Activated naive CD8-positive, alpha-beta T cell (primary cell): ENCODE results near the gene RXRA.

Experiments used
- H3K27ac Mint-ChIP-seq: one replicate; pipeline ENCODE4 v1.8.0; 2021; ENCODE audit warnings: mixed read lengths
- H3K27me3 Mint-ChIP-seq: one replicate; pipeline ENCODE4 v1.8.0; 2021; ENCODE audit warnings: mixed read lengths
- H3K36me3 Mint-ChIP-seq: one replicate; pipeline ENCODE4 v1.8.0; 2021; ENCODE audit warnings: mixed read lengths
- H3K4me1 Mint-ChIP-seq: one replicate; pipeline ENCODE4 v1.8.0; 2021; ENCODE audit warnings: low read depth, mixed read lengths
- H3K4me3 Mint-ChIP-seq: one replicate; pipeline ENCODE4 v1.8.0; 2021; ENCODE audit warnings: mild to moderate bottlenecking, mixed read lengths
- H3K9me3 Mint-ChIP-seq: one replicate; pipeline ENCODE4 v1.8.0; 2021; ENCODE audit warnings: low read depth, mixed read lengths

The RXRA gene

GRCh38 chr9:134424818-134425217 lies 98.6 kb downstream of the RXRA start:
- H3K9me3 Mint-ChIP-seq: no peaks in the 10 kb centered on the region
- no peak overlapping the region for H3K4me3 Mint-ChIP-seq
- no peaks in the 10 kb centered on the region for H3K36me3 Mint-ChIP-seq
- no peak overlapping the region for H3K27ac Mint-ChIP-seq
- no peaks in the 10 kb centered on the region for H3K4me1 Mint-ChIP-seq
- no peaks in the 10 kb centered on the region for H3K27me3 Mint-ChIP-seq

GRCh38 chr9:134425401-134425800 lies 99.1 kb downstream of the RXRA start:
- no peaks in the 10 kb centered on the region for H3K9me3 Mint-ChIP-seq
- H3K27ac Mint-ChIP-seq: no peak overlapping the region
- H3K4me1 Mint-ChIP-seq: no peaks in the 10 kb centered on the region
- no peak overlapping the region for H3K4me3 Mint-ChIP-seq
- no peaks in the 10 kb centered on the region for H3K27me3 Mint-ChIP-seq
- no peaks in the 10 kb centered on the region for H3K36me3 Mint-ChIP-seq

DNA sequence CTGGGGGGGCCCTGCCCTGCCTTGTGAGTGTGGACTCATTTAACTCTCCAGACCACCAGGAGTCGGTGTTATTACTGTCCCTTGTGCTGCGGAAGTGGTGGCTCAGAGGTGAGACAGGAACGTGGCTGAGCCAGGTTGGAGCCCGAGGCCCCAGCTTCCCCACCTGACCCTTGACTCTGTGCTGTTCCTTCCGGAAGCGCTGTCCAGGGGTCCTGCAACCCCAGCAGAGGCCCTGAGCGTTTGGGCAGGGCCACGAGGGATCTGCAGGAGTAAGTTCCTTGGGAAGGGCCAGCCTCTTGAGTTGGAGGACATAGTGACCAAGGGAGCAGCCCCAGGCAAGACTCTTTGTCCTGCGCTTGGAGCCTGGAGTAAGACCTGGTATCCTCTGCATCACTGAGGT lies 99.6 kb downstream of the RXRA start:
- Mint-ChIP-seq H3K4me3 (no peak overlapping the region), H3K27ac (no peak overlapping the region), H3K27me3 (no peaks in the 10 kb centered on the region), H3K36me3 (no peaks in the 10 kb centered on the region), H3K9me3 (no peaks in the 10 kb centered on the region), H3K4me1 (no peaks in the 10 kb centered on the region)

- no peaks in the 10 kb centered on the region for H3K36me3 Mint-ChIP-seq
- H3K4me3 Mint-ChIP-seq: no peak overlapping the region
- no peaks in the 10 kb centered on the region for H3K9me3 Mint-ChIP-seq
- H3K4me1 Mint-ChIP-seq: no peaks in the 10 kb centered on the region
- H3K27me3 Mint-ChIP-seq: no peaks in the 10 kb centered on the region
- H3K27ac Mint-ChIP-seq: no peak overlapping the region
Measured at GRCh38 chr9:134426436-134426835, 100.2 kb downstream of the RXRA start.

DNA sequence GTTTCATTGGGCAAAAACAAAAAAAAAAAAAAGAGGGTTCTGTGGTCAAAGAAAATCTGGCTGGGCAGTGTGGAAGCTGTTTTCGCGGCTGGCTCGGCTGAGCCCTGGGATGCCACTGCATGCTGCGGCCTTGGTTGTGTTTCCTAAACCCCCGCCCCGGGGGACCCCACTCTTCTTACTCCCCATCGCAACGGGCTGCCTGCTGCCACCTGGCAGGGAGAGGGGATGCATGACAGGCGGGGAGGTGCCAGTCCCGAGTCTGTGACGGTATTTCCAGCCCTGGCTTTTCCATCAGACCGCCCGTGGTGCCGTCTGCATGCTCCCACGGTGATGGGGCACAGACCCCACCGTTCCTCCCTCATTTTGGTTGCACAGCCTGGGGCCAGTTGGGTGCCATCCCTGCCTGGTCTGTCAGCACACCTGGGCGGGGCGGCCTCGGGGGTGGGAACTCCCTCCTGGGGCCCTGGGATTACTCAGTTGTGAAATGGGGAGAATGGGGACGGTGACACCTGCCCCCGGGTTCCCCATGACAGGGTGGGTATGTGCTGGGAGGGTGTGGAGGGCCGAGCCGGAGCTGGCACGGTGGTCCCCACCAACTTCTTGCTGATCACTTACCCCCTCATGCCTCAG lies 101.0 kb downstream of the RXRA start:
- no peaks in the 10 kb centered on the region for H3K27me3 Mint-ChIP-seq
- no peaks in the 10 kb centered on the region for H3K36me3 Mint-ChIP-seq
- no peak overlapping the region for H3K4me3 Mint-ChIP-seq
- no peaks in the 10 kb centered on the region for H3K4me1 Mint-ChIP-seq
- no peak overlapping the region for H3K27ac Mint-ChIP-seq
- no peaks in the 10 kb centered on the region for H3K9me3 Mint-ChIP-seq

DNA sequence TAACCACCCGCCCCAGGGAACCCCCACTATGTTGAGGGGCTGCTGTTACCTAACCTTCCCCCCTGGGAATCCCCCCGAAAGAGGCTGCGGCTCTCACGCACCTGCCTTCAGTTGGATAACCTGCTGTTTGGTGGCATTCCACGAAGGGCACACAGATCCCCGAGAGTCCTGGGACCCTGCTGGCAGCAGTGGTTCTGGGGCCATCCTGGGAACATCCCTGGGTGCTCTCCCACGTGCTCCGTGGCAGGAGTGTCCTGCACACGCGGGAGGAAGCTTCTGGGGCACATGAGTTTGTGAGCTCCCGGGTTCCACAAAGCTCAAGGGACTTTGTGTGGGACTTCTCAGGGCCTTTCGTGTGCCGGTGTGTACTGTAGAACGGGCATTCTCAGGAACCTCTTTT lies 102.3 kb downstream of the RXRA start:
- Mint-ChIP-seq H3K4me1 (no peaks in the 10 kb centered on the region), H3K27me3 (no peaks in the 10 kb centered on the region), H3K36me3 (no peaks in the 10 kb centered on the region), H3K9me3 (no peaks in the 10 kb centered on the region), H3K4me3 (no peak overlapping the region), H3K27ac (no peak overlapping the region)

GRCh38 chr9:134429007-134429406 lies 102.8 kb downstream of the RXRA start:
- no peak overlapping the region for H3K4me3 Mint-ChIP-seq
- H3K36me3 Mint-ChIP-seq: no peaks in the 10 kb centered on the region
- H3K27ac Mint-ChIP-seq: no peak overlapping the region
- no peaks in the 10 kb centered on the region for H3K9me3 Mint-ChIP-seq
- H3K27me3 Mint-ChIP-seq: no peaks in the 10 kb centered on the region
- no peaks in the 10 kb centered on the region for H3K4me1 Mint-ChIP-seq

GRCh38 chr9:134429481-134429880 lies 103.2 kb downstream of the RXRA start:
- Mint-ChIP-seq H3K9me3 (no peaks in the 10 kb centered on the region), H3K27me3 (no peaks in the 10 kb centered on the region), H3K36me3 (no peaks in the 10 kb centered on the region), H3K4me3 (no peak overlapping the region), H3K27ac (no peak overlapping the region), H3K4me1 (no peaks in the 10 kb centered on the region)

DNA sequence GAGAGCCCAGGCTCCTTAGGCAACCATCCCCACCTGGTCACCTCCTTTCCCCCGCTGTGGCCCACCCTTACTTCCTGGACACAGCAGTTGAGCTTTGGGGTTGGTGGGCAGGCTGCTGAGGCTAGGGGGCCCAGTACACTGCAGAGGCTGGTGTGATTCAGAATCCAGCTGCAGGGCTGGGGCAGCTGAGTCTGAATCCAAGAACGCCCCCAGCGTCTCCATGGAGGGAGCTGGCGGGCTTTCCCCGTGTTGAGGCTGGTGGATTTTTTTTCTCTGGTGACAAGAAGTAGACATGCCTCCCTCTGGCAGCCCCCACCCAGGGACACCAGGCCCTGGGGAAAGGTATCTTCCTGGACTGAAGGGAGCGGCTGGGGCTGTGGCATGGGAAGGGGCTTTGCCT lies 104.8 kb downstream of the RXRA start:
- Mint-ChIP-seq H3K4me1 (no peaks in the 10 kb centered on the region), H3K4me3 (no peak overlapping the region), H3K27ac (no peak overlapping the region), H3K36me3 (no peaks in the 10 kb centered on the region), H3K27me3 (no peaks in the 10 kb centered on the region), H3K9me3 (no peaks in the 10 kb centered on the region)

DNA sequence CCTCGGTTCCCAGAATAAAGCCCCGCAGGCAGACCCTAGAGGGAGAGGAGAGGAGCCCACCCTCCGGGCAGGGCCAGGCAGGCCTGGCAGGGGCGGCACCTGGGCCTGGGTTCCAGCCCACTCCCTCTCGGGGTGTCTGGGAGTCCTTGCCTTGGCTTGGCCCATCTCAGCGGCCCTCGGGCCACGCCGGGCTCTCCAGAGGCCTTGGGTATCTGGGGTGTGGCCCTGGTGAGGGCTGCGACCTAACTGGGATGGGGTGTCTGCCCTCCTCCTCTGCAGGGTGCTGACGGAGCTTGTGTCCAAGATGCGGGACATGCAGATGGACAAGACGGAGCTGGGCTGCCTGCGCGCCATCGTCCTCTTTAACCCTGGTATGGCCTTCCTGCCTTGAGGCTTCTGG lies 105.4 kb downstream of the RXRA start:
- no peaks in the 10 kb centered on the region for H3K4me1 Mint-ChIP-seq
- H3K4me3 Mint-ChIP-seq: no peak overlapping the region
- no peaks in the 10 kb centered on the region for H3K27me3 Mint-ChIP-seq
- no peak overlapping the region for H3K27ac Mint-ChIP-seq
- no peaks in the 10 kb centered on the region for H3K9me3 Mint-ChIP-seq
- H3K36me3 Mint-ChIP-seq: no peaks in the 10 kb centered on the region

- no peaks in the 10 kb centered on the region for H3K27me3 Mint-ChIP-seq
- H3K27ac Mint-ChIP-seq: no peak overlapping the region
- no peaks in the 10 kb centered on the region for H3K36me3 Mint-ChIP-seq
- no peak overlapping the region for H3K4me3 Mint-ChIP-seq
- H3K9me3 Mint-ChIP-seq: no peaks in the 10 kb centered on the region
- no peaks in the 10 kb centered on the region for H3K4me1 Mint-ChIP-seq
Measured at GRCh38 chr9:134432471-134432870, 106.2 kb downstream of the RXRA start.

DNA sequence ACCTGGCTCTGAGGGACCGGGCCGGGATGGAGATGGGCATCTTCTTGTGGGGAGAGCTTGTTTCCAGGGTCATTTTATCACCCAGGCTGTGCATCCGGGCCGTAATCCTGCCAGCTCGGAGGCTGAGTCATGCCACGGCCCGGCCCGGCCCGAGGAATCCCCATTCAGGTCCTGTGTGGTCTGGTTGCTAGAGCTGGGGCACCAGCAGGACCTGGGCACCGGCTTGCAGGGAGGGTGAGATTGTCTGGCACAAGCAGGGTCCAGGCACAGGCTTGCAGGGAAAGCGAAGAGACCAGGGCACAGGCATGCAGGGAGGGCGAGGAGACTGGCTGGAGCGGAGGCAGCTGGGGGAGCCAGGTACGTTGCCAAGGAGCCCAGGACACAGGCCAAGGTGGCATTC lies 106.8 kb downstream of the RXRA start:
- H3K27me3 Mint-ChIP-seq: no peaks in the 10 kb centered on the region
- H3K36me3 Mint-ChIP-seq: no peaks in the 10 kb centered on the region
- no peaks in the 10 kb centered on the region for H3K4me1 Mint-ChIP-seq
- H3K9me3 Mint-ChIP-seq: no peaks in the 10 kb centered on the region
- H3K27ac Mint-ChIP-seq: no peak overlapping the region
- no peak overlapping the region for H3K4me3 Mint-ChIP-seq

DNA sequence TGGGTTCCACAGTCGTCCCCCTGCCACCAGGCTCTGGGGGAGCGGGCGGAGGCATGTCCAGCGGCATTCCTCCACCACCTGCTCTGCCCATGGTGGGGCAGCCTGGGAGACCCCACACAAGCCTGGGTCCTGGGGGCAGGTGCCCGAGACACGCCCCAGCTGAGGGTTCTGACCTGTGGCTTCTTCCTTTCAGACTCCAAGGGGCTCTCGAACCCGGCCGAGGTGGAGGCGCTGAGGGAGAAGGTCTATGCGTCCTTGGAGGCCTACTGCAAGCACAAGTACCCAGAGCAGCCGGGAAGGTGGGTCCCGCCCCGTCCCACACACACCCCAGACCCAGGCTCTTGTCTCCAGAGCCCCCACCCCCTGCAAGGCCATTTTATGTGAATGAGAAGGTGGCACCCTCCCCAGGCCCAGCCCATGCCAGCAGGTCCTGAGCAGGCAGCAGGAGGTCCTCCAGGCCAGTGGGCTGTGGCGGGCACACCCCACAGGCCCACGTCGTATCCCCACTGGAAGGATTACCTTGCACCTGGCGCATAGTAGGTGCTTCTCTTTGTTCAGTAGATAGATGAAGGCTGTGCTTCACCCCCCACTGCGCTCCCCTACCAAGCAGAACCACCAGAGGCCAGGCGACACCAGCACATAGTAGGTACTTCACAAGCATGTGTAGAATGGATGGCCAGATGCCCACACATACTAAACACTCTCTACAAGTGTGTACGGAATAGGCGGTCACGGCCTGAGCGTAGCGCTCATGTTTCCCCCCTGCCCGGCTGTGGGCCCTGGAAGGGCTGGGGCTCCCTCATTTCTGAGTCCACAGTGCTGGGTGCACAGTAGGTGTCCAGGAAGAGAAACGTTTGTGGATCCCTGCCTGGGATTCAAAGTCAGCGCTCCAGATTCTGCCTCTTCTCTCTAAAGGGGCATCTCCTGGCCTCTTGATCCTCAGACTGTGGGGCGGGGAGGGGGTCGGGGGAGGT lies 107.9 kb downstream of the RXRA start:
- H3K9me3 Mint-ChIP-seq: no peaks in the 10 kb centered on the region
- no peaks in the 10 kb centered on the region for H3K27me3 Mint-ChIP-seq
- no peaks in the 10 kb centered on the region for H3K4me1 Mint-ChIP-seq
- H3K27ac Mint-ChIP-seq: no peak overlapping the region
- no peaks in the 10 kb centered on the region for H3K36me3 Mint-ChIP-seq
- H3K4me3 Mint-ChIP-seq: no peak overlapping the region

DNA sequence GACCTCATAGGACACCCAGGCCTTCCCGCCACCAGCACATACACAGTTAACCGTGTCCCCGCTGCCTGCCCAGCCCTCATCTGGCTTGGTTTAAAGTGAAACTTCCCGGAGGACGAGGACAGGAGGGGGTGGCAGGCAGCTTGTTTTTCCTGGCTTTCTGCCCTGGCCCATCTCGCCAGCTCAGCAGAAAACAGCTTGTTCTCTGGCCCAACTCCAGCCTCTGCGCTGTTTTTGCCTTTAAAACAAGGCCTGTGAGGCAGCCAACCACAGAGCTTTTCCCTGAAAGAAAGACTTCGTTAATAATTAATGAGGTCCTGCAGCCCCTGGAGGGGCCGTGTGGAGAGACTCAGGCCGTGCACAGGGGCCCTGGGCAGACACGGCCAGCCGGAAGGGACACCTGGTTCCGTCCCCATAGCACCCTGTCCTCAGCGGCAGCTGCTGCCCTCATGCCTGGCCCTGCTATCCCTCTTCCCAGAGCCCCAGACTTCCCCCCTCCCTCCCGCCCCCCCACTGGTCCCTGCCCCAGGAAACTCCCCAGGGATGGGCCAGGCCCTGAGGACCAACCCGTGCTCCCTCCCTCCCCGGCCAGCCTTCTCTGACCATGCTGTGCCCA lies 108.7 kb downstream of the RXRA start:
- no peaks in the 10 kb centered on the region for H3K4me1 Mint-ChIP-seq
- no peak overlapping the region for H3K4me3 Mint-ChIP-seq
- peaks cover 2% of the 10 kb centered on the region for H3K27me3 Mint-ChIP-seq
- H3K36me3 Mint-ChIP-seq: no peaks in the 10 kb centered on the region
- no peaks in the 10 kb centered on the region for H3K9me3 Mint-ChIP-seq
- no peak overlapping the region for H3K27ac Mint-ChIP-seq

DNA sequence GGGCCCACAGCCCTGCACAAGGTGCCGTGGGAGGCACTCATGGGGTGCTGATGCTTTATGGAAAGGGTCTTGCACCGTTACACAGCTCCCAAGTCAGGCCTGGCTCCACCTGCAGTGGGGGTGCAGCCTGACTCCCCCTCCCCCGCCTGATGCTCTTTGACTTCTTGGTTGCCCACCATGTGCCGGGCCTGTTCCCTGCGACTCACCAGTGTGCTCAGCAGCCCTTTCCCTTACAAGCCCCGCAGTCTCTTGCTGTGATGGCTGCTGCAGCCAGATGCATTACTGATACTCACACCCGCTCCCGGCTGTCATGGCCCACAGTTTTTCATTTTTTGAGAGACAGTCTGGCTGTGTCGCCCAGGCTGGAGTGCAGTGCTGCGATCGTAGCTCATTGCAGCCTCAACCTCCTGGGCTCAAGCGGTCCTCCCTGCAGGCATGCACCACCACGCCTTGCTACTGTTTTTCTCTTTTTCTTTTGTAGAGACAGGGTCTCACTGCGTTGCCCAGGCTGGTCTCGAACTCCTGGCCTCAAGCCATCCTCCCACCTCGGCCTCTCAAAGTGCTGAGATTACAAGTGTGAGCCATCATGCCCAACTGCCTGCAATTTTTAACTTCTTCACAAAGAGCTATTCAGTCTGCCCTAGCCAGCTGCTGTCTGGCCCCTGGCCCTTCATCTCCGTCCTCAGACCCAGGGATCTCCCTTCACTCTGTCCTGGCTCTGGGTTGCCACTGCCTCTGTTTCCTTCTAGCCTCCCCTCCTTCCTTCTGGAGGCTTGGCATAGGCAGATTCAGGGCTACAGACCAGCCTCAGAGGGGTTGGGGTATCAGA lies 109.5 kb downstream of the RXRA start:
- peaks cover 4% of the 10 kb centered on the region for H3K27me3 Mint-ChIP-seq
- H3K4me3 Mint-ChIP-seq: no peak overlapping the region
- H3K27ac Mint-ChIP-seq: no peak overlapping the region
- no peaks in the 10 kb centered on the region for H3K36me3 Mint-ChIP-seq
- H3K9me3 Mint-ChIP-seq: no peaks in the 10 kb centered on the region
- H3K4me1 Mint-ChIP-seq: no peaks in the 10 kb centered on the region
